T-helper 1 cell treated with Interleukin-12 subunit alpha and Interleukin-12 subunit beta and Interleukin-4 antibody, amounts not matched to agents 30 μg/mL and 1 μg/mL, for 36 hours (primary cell): ENCODE data around the gene EQTN.
"Not testable (repeated sequence)": the region's sequence is repeated elsewhere in the genome, so short reads cannot be mapped to it uniquely, and the experiment has no call there.

Experiments used
- H3K27ac Mint-ChIP-seq: one replicate; pipeline ENCODE4 v1.8.0; 2021; ENCODE audit warnings: mild to moderate bottlenecking, mixed read lengths
- H3K27me3 Mint-ChIP-seq: one replicate; pipeline ENCODE4 v1.8.0; 2021; ENCODE audit warnings: low read depth, mixed read lengths
- H3K36me3 Mint-ChIP-seq: one replicate; pipeline ENCODE4 v1.8.0; 2021; ENCODE audit warnings: low read depth, mixed read lengths
- H3K4me1 Mint-ChIP-seq: one replicate; pipeline ENCODE4 v1.8.0; 2021; ENCODE audit warnings: low read depth, mixed read lengths
- H3K4me3 Mint-ChIP-seq: one replicate; pipeline ENCODE4 v1.8.0; 2021; ENCODE audit warnings: mild to moderate bottlenecking, moderate library complexity, mixed read lengths
- H3K9me3 Mint-ChIP-seq: one replicate; pipeline ENCODE4 v1.8.0; 2021; ENCODE audit warnings: mixed read lengths

The EQTN gene

GRCh38 chr9:27276193-27277030, 20.5 kb downstream of the EQTN start:
- Mint-ChIP-seq H3K27me3 (peaks cover 6% of the 10 kb centered on the region), H3K4me3 (no peak overlapping the region), H3K9me3 (no peaks in the 10 kb centered on the region), H3K27ac (no peak overlapping the region), H3K36me3 (no peaks in the 10 kb centered on the region), H3K4me1 (peaks cover 2% of the 10 kb centered on the region)

DNA sequence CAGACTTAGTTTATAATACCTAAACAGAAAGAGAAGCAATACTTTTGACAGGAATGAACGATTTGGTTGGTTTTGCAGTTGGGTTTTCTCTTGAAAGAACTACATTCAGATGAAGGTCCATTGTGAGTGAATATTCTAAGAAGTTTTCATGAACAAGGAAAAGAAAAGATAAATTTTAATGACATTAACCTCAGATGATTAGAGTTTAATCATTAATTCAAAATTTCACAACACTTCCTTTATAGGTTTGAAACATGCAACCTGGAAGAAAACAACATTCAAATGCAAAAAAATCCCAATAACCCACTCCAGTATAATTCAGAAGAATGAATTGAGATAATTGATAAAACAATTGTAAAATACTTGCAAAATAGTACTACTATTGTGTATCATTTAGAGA, 23.8 kb downstream of the EQTN start:
- Mint-ChIP-seq H3K4me1 (peaks cover 2% of the 10 kb centered on the region), H3K4me3 (no peak overlapping the region), H3K27me3 (peaks cover 4% of the 10 kb centered on the region), H3K9me3 (no peaks in the 10 kb centered on the region), H3K36me3 (no peaks in the 10 kb centered on the region), H3K27ac (no peak overlapping the region)

GRCh38 chr9:27272103-27272502, 24.8 kb downstream of the EQTN start:
- Mint-ChIP-seq H3K36me3 (no peaks in the 10 kb centered on the region), H3K27me3 (peaks cover 4% of the 10 kb centered on the region), H3K9me3 (no peaks in the 10 kb centered on the region), H3K4me3 (no peak overlapping the region), H3K4me1 (peaks cover 2% of the 10 kb centered on the region), H3K27ac (no peak overlapping the region)

GRCh38 chr9:27261517-27262211, 35.3 kb downstream of the EQTN start:
- no peak overlapping the region for H3K4me3 Mint-ChIP-seq
- H3K9me3 Mint-ChIP-seq, result no peaks in the 10 kb centered on the region
- no peaks in the 10 kb centered on the region for H3K4me1 Mint-ChIP-seq
- H3K36me3 Mint-ChIP-seq, result no peaks in the 10 kb centered on the region
- H3K27me3 Mint-ChIP-seq, result no peaks in the 10 kb centered on the region
- no peak overlapping the region for H3K27ac Mint-ChIP-seq

- no peaks in the 10 kb centered on the region for H3K4me1 Mint-ChIP-seq
- H3K27me3 Mint-ChIP-seq, result no peaks in the 10 kb centered on the region
- no peaks in the 10 kb centered on the region for H3K36me3 Mint-ChIP-seq
- H3K4me3 Mint-ChIP-seq, result no peak overlapping the region
- no peak overlapping the region for H3K27ac Mint-ChIP-seq
- no peaks in the 10 kb centered on the region for H3K9me3 Mint-ChIP-seq
Measured at GRCh38 chr9:27260789-27261516, 36.0 kb downstream of the EQTN start.

DNA sequence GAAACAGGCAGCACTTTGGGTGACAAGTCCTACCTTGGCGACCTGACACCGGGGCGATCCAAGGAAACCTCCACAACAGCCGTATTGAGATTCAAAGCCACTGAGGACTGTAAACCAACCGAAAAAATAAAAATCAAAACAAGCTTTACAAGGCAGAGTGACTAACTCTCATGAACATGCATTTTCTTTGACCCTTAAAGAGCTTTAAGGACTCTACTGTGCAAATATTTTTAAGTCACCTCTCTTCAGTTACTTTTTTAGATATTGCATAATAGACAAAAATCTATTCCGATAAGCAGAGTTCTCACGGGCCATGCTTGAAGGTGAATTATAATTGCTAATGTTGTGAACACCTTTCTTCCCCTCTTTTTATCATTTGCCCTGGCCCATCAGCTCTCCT, 38.3 kb downstream of the EQTN start:
- Mint-ChIP-seq H3K27ac (no peak overlapping the region), H3K9me3 (no peaks in the 10 kb centered on the region), H3K4me3 (no peak overlapping the region), H3K4me1 (no peaks in the 10 kb centered on the region), H3K27me3 (no peaks in the 10 kb centered on the region), H3K36me3 (no peaks in the 10 kb centered on the region)

DNA sequence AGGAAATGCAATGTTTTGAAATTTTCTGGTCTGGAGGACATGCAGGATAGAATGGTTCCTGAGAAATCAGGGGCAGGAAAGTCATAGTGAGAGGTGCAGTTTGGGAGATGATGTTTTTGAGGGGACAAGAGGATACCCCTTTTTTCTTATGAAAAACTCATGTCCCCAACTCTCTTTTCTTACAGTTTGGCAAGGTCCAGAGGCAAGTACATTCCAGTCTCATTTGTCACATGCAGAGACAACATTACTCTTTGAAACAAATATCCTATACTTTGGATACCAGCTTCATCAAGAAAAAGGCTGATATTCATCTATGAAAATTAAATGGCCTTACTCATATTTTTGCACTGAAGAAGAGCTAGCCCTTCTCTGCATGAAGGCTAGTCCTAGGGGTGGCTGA, 48.2 kb downstream of the EQTN start:
- Mint-ChIP-seq H3K27me3 (peaks cover 7% of the 10 kb centered on the region), H3K4me3 (no peak overlapping the region), H3K36me3 (no peaks in the 10 kb centered on the region), H3K4me1 (no peaks in the 10 kb centered on the region), H3K27ac (no peak overlapping the region), H3K9me3 (no peaks in the 10 kb centered on the region)

- no peaks in the 10 kb centered on the region for H3K36me3 Mint-ChIP-seq
- no peaks in the 10 kb centered on the region for H3K9me3 Mint-ChIP-seq
- H3K27me3 Mint-ChIP-seq, result peaks cover 7% of the 10 kb centered on the region
- H3K27ac Mint-ChIP-seq, result no peak overlapping the region
- no peaks in the 10 kb centered on the region for H3K4me1 Mint-ChIP-seq
- no peak overlapping the region for H3K4me3 Mint-ChIP-seq
Measured at GRCh38 chr9:27247756-27248155, 49.2 kb downstream of the EQTN start.

- not testable (repeated sequence) for H3K9me3 Mint-ChIP-seq, H3K27me3 Mint-ChIP-seq, H3K4me1 Mint-ChIP-seq, H3K27ac Mint-ChIP-seq, H3K36me3 Mint-ChIP-seq, H3K4me3 Mint-ChIP-seq
Measured at GRCh38 chr9:27239648-27240047, 57.3 kb downstream of the EQTN start.
